Esophagus muscularis mucosa (tissue), 4 donors: ENCODE results near the gene PARG.
"Not testable (repeated sequence)": the region's sequence is repeated elsewhere in the genome, so short reads cannot be mapped to it uniquely, and the experiment has no call there.

ENCODE experiments used
- EP300 ChIP-seq: sonication (generic); formaldehyde crosslinking; IDR thresholded peaks from one replicate; pipeline ENCODE4 v1.6.1; 2017; ENCODE audit warnings: antibody characterized with exemption
- POLR2A ChIP-seq: fragments of 450-650 bp; IDR thresholded peaks from one replicate; pipeline ENCODE4 v1.6.1; 2017; ENCODE audit warnings: antibody characterized with exemption, moderate library complexity, mild to moderate bottlenecking, low read depth
- POLR2AphosphoS5 ChIP-seq, 2 donors: sonication (generic); formaldehyde crosslinking; IDR thresholded peaks; one replicate each; pipeline ENCODE4 v1.6.1; 2017; ENCODE audit warnings: antibody characterized with exemption in 2 of 2
- TF ChIP-seq, protein P1 (sequence below), 3 experiments: fragments of 200-600 bp in 2 of 3; fragments of 450-650 bp in 1 of 3; sonication (generic) in 2 of 3; IDR thresholded peaks; one replicate each; pipeline ENCODE4 v1.5.1; 2017 to 2019; ENCODE audit warnings: antibody characterized with exemption in 3 of 3, mild to moderate bottlenecking in 2 of 3, moderate library complexity in 1 of 3

DNA sequence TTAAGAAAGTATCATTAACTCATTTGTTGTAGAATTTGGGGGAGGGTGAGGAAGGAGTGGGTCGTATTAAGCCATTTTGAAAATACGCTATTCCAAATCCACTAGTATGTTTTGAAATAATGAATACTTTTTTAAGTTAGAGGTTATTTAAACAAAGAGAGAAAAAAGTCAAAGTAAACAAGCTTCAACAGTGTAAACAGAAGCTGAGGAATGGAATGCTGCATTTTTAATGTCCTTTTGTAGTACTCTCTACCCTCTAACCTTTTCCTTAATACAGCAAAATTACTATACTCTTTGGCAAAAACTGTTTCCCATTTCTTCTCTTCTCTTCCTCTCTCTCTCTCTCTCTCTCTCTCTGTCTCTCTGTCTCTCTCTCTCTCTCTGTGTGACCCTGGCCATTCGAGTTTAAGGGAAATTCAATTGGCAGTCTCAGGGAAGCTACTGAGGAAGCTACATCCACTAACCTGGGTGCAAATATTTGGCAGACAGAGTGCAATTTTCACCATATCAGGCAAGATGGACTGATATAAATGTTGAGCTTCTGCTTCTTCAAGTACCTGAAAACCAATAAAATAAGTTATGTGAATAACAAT, 57.0 kb downstream of the PARG start:
- TF ChIP-seq, protein P1, sequence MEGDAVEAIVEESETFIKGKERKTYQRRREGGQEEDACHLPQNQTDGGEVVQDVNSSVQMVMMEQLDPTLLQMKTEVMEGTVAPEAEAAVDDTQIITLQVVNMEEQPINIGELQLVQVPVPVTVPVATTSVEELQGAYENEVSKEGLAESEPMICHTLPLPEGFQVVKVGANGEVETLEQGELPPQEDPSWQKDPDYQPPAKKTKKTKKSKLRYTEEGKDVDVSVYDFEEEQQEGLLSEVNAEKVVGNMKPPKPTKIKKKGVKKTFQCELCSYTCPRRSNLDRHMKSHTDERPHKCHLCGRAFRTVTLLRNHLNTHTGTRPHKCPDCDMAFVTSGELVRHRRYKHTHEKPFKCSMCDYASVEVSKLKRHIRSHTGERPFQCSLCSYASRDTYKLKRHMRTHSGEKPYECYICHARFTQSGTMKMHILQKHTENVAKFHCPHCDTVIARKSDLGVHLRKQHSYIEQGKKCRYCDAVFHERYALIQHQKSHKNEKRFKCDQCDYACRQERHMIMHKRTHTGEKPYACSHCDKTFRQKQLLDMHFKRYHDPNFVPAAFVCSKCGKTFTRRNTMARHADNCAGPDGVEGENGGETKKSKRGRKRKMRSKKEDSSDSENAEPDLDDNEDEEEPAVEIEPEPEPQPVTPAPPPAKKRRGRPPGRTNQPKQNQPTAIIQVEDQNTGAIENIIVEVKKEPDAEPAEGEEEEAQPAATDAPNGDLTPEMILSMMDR (IDR thresholded peaks at IDR 0.05), result not testable (repeated sequence)
- TF ChIP-seq POLR2A; EP300; POLR2AphosphoS5 (IDR thresholded peaks at IDR 0.05): not testable (repeated sequence)
